Right lobe of liver (tissue), 6 donors: Measurements from ENCODE around the gene PWP2. TPM values are rescaled to one million over a fixed set of nuclear protein-coding genes. Genes with fewer than 3 reads are reported as not detected.
"Not testable (repeated sequence)": the region's sequence is repeated elsewhere in the genome, so short reads cannot be mapped to it uniquely, and the experiment has no call there.

ENCODE experiments used
- ATAC-seq, 4 donors: fragments of 200-7000 bp; cut with Tn5 transposase; one replicate each; pipeline ENCODE4 v1.9.1; 2020; ENCODE audit warnings: mild to moderate bottlenecking in 4 of 4, moderate library complexity in 4 of 4
- DNase-seq, 3 donors: peaks; one replicate each; pipeline ENCODE4 v3.0.0-alpha.2; 2020
- H3K27ac ChIP-seq, 3 donors: fragments of 200-600 bp; one replicate each; pipeline ENCODE4 v1.8.0; 2022
- H3K27me3 ChIP-seq, 2 donors: fragments of 200-600 bp; one replicate each; pipeline ENCODE4 v1.8.0; 2022
- H3K36me3 ChIP-seq, 4 donors: fragments of 200-600 bp; sonication (generic) in 1 of 4; one replicate each; pipeline versions ENCODE4 v1.5.1 to v1.8.0; 2017 to 2022; ENCODE audit warnings: control low read depth in 1 of 4
- H3K4me1 ChIP-seq, 4 donors: fragments of 200-600 bp; sonication (generic) in 1 of 4; one replicate each; pipeline versions ENCODE4 v1.5.1 to v1.8.0; 2017 to 2022; ENCODE audit warnings: control low read depth in 1 of 4
- H3K4me3 ChIP-seq, 3 donors: fragments of 200-600 bp; one replicate each; pipeline ENCODE4 v1.8.0; 2022
- H3K9me3 ChIP-seq, 4 donors: fragments of 200-600 bp; sonication (generic) in 1 of 4; one replicate each; pipeline versions ENCODE4 v1.5.1 to v1.8.0; 2017 to 2022; ENCODE audit warnings: control low read depth in 1 of 4
- CTCF ChIP-seq, 4 donors: fragments of 200-600 bp in 3 of 4; fragments of 450-650 bp in 1 of 4; IDR thresholded peaks; one replicate each; pipeline versions ENCODE4 v1.5.1 to v1.8.0; 2016 to 2022; ENCODE audit warnings: antibody characterized with exemption in 4 of 4, mild to moderate bottlenecking in 2 of 4
- POLR2A ChIP-seq: fragments of 450-650 bp; IDR thresholded peaks from one replicate; pipeline ENCODE4 v1.6.1; 2017; ENCODE audit warnings: antibody characterized with exemption, mild to moderate bottlenecking
- WGBS: methylation state at CpG from one replicate; pipeline ENCODE4 v1.1.6; 2018; ENCODE audit warnings: low coverage, low lambda C conversion rate; ENCODE audit not compliant: insufficient coverage; ENCODE audit errors: missing lambda C conversion rate; 5-methylcytosine and 5-hydroxymethylcytosine counted together
- intact Hi-C, 2 donors: fragments of 100-400 bp; cut with DNase I; formaldehyde crosslinking; loops; one replicate each; pipeline versions ENCODE4 v1.11.2 to v1.14.1; 2022
- total RNA-seq, 6 experiments: library from RNA; depleted of rRNA in 2 of 6; stranded (reverse); fragments of >200 nt in 2 of 6; fragmentation: NEBNext Ultra II Directional in 3 of 6; extraction: Animal tissue kit (Norgen Biotek cat#: 25700) in 3 of 6; gene quantifications; one replicate each; pipeline versions ENCODE4 v1.1.0 to v1.2.4, GENCODE V29; 2016 to 2023
- donor health status: DM: no; HTN: yes; CAD: no.
- donor health status: DM: no; HTN: no; CAD: no.
- donor health status: DM: no; HTN: no; CAD: no.
- donor health status: DM: no; HTN: yes; CAD: no.
- donor health status: DM: no; HTN: yes; CAD: no.

PWP2 gene
- total RNA-seq, 6 experiments from 2014 or later, result 0.93 to 7.5 (median 3.0) TPM

DNA sequence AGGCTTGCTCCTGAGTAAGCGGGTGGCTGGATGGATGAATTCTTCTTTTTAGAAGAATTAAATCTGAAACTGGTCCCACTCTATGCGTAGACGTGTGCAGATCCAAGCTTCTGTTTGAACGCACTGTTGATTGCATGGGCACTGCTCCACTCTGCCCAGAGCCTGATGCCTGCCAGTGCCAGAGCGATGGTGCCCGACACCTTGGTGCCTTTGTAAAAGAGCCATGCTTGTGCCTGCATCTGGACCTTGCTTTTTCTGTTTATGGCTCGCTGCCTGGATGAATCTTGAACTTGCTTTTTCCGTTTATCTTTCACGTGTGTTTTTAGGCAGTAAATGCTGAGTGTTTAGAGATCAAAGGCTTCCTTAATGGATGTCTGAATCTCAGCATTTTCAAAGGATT lies 15.0 kb upstream of the PWP2 start:
- intact Hi-C loops, result loop anchor here in 1 of 2 donors (10.0 kb wide), 1 partner anchor 107 kb away; no protein-coding TSS in a partner anchor
- TF ChIP-seq POLR2A (no peak), CTCF (IDR thresholded peaks at IDR 0.05) (no peak)
- peak in 1 of 4 donors; percentile 67 for ATAC-seq
- peaks cover 0 to 50% (median 5%) of the 10 kb centered on the region in 4 donors for H3K36me3 ChIP-seq
- 51% methylated on average over 4 of the region's 9 CpGs for WGBS
- H3K27ac ChIP-seq, result no peak overlapping the region
- H3K27me3 ChIP-seq, result no peaks in the 10 kb centered on the region
- H3K9me3 ChIP-seq, result no peaks in the 10 kb centered on the region
- no peak overlapping the region for H3K4me3 ChIP-seq
- H3K4me1 ChIP-seq, result peaks cover 0 to 5% (median 0%) of the 10 kb centered on the region in 4 donors
- no peak for DNase-seq

GRCh38 chr21:44093761-44094160 lies 13.4 kb upstream of the PWP2 start:
- DNase-seq (no peak), ATAC-seq (no peak)
- intact Hi-C loops, result loop anchor here in 1 of 2 donors (10.0 kb wide), 1 partner anchor 109 kb away; no protein-coding TSS in a partner anchor
- H3K36me3 ChIP-seq, result peaks cover 0 to 47% (median 5%) of the 10 kb centered on the region in 4 donors
- H3K27ac ChIP-seq, result no peak overlapping the region
- no peaks in the 10 kb centered on the region for H3K27me3 ChIP-seq
- peaks cover 0 to 5% (median 0%) of the 10 kb centered on the region in 4 donors for H3K4me1 ChIP-seq
- WGBS, result 92% methylated on average over 8 of the region's 9 CpGs
- no peaks in the 10 kb centered on the region for H3K9me3 ChIP-seq
- H3K4me3 ChIP-seq, result no peak overlapping the region
- TF ChIP-seq CTCF (IDR thresholded peaks at IDR 0.05), result no peak
- no peak for TF ChIP-seq POLR2A

GRCh38 chr21:44094832-44095231 lies 12.4 kb upstream of the PWP2 start:
- H3K36me3 ChIP-seq, result peaks cover 0 to 43% (median 5%) of the 10 kb centered on the region in 4 donors
- no peak for ATAC-seq
- no peak overlapping the region for H3K27ac ChIP-seq
- intact Hi-C loops, result loop anchor here in 1 of 2 donors (10.0 kb wide), 1 partner anchor 110 kb away; no protein-coding TSS in a partner anchor
- 89% methylated on average over 1 of the region's 1 CpG for WGBS
- H3K27me3 ChIP-seq, result no peaks in the 10 kb centered on the region
- no peak for TF ChIP-seq POLR2A
- TF ChIP-seq CTCF (IDR thresholded peaks at IDR 0.05), result no peak
- no peak overlapping the region for H3K4me3 ChIP-seq
- H3K9me3 ChIP-seq, result no peaks in the 10 kb centered on the region
- no peak for DNase-seq
- H3K4me1 ChIP-seq, result no peaks in the 10 kb centered on the region

- not testable (repeated sequence) for H3K27ac ChIP-seq, H3K4me3 ChIP-seq, ATAC-seq, DNase-seq, H3K9me3 ChIP-seq, H3K27me3 ChIP-seq, H3K4me1 ChIP-seq
- H3K36me3 ChIP-seq, result peaks cover 0 to 21% (median 5%) of the 10 kb centered on the region in 4 donors
- no CpG with 5 or more reads among the region's 6 CpGs for WGBS
- intact Hi-C loops, result loop anchor here in 1 of 2 donors (10.0 kb wide), 1 partner anchor 114 kb away; no protein-coding TSS in a partner anchor
These were observed 8.7 kb upstream of the PWP2 start for GRCh38 chr21:44098507-44098906.

GRCh38 chr21:44098964-44099363 lies 8.2 kb upstream of the PWP2 start:
- ATAC-seq, H3K9me3 ChIP-seq, H3K4me3 ChIP-seq, H3K27me3 ChIP-seq, H3K4me1 ChIP-seq, H3K27ac ChIP-seq, DNase-seq: not testable (repeated sequence)
- H3K36me3 ChIP-seq, result peaks cover 0 to 16% (median 5%) of the 10 kb centered on the region in 4 donors
- WGBS, result no CpG with 5 or more reads among the region's 13 CpGs
- intact Hi-C loops, result loop anchor here in 1 of 2 donors (10.0 kb wide), 1 partner anchor 114 kb away; no protein-coding TSS in a partner anchor

- H3K27ac ChIP-seq, intact Hi-C loops: not testable (repeated sequence)
These were observed 390 bp downstream of the PWP2 start for GRCh38 chr21:44107589-44107988.

GRCh38 chr21:44113702-44114371 lies 6.6 kb downstream of the PWP2 start:
- H3K9me3 ChIP-seq, H3K27me3 ChIP-seq, intact Hi-C loops, H3K27ac ChIP-seq, DNase-seq, H3K36me3 ChIP-seq, H3K4me3 ChIP-seq, H3K4me1 ChIP-seq: not testable (repeated sequence)
- ATAC-seq, result peak in 1 of 4 donors; percentile 34
- no CpG with 5 or more reads among the region's 33 CpGs for WGBS

More at GRCh38 chr21:44107589-44107988, 390 bp downstream of the PWP2 start:
- not testable (repeated sequence) for H3K27me3 ChIP-seq, H3K9me3 ChIP-seq, DNase-seq, H3K4me1 ChIP-seq, H3K36me3 ChIP-seq
- H3K4me3 ChIP-seq, result peak overlapping the region in 2 of 3 donors; percentile 34 to 50
- peak; percentile 34 to 54 (median 54) for ATAC-seq
- no CpG with 5 or more reads among the region's 31 CpGs for WGBS

- H3K27ac ChIP-seq, H3K27me3 ChIP-seq, H3K4me1 ChIP-seq, H3K9me3 ChIP-seq, H3K36me3 ChIP-seq, H3K4me3 ChIP-seq, intact Hi-C loops, DNase-seq: not testable (repeated sequence)
- WGBS, result no CpG with 5 or more reads among the region's 10 CpGs
- ATAC-seq, result peak; percentile 33 to 64 (median 50)
These were observed 14.9 kb downstream of the PWP2 start for GRCh38 chr21:44122131-44122530.
